Activated T-cell treated with anti-CD3 and anti-CD28 coated beads, Interleukin-2, amount 50 U/mL, for 4 hours (primary cell): Measurements from ENCODE around the gene BCL2. TPM values are rescaled to one million over a fixed set of nuclear protein-coding genes. Genes with fewer than 3 reads are reported as not detected.
"Not testable (repeated sequence)": the region's sequence is repeated elsewhere in the genome, so short reads cannot be mapped to it uniquely, and the experiment has no call there.

Experiments
- ATAC-seq, 2 donors: fragments of 200-7000 bp; cut with Tn5 transposase; one replicate each; pipeline ENCODE4 v1.10.0; 2021
- DNase-seq: peaks from one replicate; pipeline ENCODE4 v3.0.0-alpha.2; 2020
- H3K27me3 Mint-ChIP-seq: one replicate; pipeline ENCODE4 v1.8.0; 2021; ENCODE audit warnings: low read depth, mixed read lengths
- H3K36me3 Mint-ChIP-seq: one replicate; pipeline ENCODE4 v1.8.0; 2022; ENCODE audit warnings: mixed read lengths; ENCODE audit not compliant: insufficient read depth
- H3K4me1 Mint-ChIP-seq: one replicate; pipeline ENCODE4 v1.8.0; 2021; ENCODE audit warnings: low read depth, mixed read lengths
- H3K4me3 Mint-ChIP-seq: one replicate; pipeline ENCODE4 v1.8.0; 2021; ENCODE audit warnings: mild to moderate bottlenecking, moderate library complexity, mixed read lengths
- H3K9me3 Mint-ChIP-seq: one replicate; pipeline ENCODE4 v1.8.0; 2021; ENCODE audit warnings: mixed read lengths
- total RNA-seq, 3 donors: library from RNA; stranded (reverse); gene quantifications; one replicate each; pipeline ENCODE4 v1.2.1, GENCODE V29; 2021

The BCL2 gene
- total RNA-seq, 3 donors from 2014 or later = 45.0 to 71.4 (median 66.6) TPM

DNA sequence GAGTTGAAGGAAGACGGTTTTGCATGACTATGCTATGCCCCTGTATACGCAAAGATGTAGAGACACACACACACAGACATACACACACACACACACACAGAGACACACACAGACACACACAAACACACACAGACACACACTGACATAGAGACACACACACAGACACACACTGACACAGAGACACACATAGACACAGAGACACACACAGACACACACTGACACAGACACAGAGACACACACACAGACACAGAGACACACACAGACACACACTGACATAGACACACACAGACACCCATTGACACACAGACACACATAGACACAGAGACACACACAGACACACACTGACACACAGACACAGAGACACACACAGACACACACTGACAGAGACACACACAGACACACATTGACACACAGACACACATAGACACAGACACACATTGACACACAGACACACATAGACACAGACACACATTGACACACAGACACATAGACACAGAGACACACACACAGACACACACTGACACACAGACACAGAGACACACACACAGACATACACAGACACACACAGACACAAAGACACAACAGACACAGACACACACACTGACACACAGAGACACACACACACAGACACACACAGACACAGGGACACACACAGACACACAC, 121.3 kb downstream of the BCL2 start:
- no peak for DNase-seq
- Mint-ChIP-seq H3K4me1 (peaks cover 35% of the 10 kb centered on the region), H3K27me3 (no peaks in the 10 kb centered on the region), H3K9me3 (no peaks in the 10 kb centered on the region), H3K4me3 (no peak overlapping the region), H3K36me3 (peaks cover 2% of the 10 kb centered on the region)
- no peak for ATAC-seq

DNA sequence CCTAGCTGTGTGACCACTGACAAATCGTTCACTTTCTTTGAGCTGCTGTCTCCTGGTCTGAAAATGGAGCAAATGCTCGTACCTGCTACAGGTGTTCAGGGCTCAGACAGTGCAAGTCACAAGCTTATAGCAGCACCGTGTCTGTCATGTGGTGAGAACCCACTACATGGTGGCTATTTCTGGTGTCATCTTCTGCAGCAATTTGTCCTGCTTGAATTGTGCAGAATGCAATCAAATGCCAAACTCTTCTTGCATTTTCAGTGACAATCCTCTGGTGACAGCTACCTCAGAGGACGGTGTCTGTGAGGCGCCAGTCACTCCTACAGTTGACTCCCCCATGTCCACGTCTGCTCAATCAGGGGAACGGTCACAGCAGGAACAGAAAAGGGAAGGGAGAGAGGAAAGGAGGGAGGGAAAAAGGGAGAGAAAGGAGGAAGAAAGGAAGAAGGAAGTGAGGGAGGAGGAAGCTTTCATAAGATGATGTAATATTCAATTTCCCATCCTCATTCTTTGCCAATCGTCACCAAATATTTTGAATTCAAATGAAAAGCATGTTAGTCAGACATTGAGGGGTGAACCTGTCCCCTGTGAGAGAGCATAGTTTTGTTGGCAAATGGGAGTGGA, 122.2 kb downstream of the BCL2 start:
- Mint-ChIP-seq H3K36me3 (peaks cover 5% of the 10 kb centered on the region), H3K9me3 (no peaks in the 10 kb centered on the region), H3K4me3 (no peak overlapping the region), H3K4me1 (peaks cover 35% of the 10 kb centered on the region), H3K27me3 (no peaks in the 10 kb centered on the region)
- DNase-seq = peak; percentile 17
- ATAC-seq = peak; percentile 5 to 15

DNA sequence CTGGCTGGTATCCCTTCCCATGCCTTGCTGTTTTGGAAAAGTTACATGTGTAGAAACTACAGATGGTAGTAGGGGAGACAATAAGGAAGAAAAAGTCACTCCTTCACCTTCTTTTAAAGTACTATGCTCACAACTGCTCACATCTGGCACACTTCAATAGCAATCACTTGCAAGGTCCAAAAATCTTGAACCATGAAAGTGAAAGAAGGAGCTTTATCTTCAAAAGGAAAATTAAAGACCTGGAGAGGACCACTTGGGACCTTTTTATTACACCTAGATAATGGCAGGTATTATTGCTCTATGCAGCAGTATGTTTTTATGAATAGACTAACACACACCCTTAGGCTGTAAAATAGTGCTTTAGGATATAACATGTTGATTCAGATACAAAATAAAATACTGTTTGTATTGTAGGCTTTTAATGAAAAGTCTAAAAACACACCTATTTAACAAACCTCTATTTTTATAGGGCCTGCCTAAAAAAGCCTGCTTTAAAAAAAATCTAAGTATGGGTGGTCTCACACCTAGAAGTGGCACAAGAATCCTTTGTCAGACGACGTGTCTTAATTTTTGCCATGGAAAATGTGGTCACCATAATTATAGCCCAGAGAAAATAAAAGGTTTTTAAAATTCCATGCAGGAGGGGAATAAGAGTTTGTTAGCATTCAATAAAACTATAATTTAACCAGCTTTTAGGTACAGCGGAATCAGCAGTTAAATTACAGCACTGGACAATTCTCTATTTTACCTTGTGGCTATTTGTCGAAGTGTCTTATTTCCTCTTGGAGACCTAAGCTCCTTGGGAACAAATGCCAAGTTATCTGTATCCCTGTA, 124.0 kb downstream of the BCL2 start:
- Mint-ChIP-seq H3K36me3 (peaks cover 15% of the 10 kb centered on the region), H3K4me3 (no peak overlapping the region), H3K27me3 (no peaks in the 10 kb centered on the region), H3K4me1 (peaks cover 38% of the 10 kb centered on the region), H3K9me3 (no peaks in the 10 kb centered on the region)
- ATAC-seq = no peak
- DNase-seq = no peak

DNA sequence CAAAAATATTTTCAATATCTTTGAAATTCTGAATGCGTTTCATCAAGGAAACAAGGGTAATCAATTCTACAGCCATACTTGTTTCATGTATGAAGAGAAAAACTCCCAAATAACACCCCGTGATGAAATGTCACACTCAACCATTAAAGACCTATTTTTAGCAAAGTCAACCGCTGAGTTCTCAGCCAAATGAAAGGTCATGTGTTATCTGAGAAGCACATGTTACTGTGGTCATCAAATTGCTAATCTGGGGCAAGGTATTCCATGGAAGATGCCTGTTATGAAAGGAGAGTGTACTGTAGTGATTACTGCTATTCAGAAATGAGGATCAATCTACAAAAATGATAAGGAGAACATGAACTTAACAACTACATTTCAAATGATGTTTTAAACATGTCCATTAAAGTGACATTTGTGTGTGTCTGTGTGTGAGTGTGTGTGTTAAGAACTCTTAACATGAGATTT, 126.7 kb downstream of the BCL2 start:
- H3K4me3 Mint-ChIP-seq = no peak overlapping the region
- H3K4me1 Mint-ChIP-seq = peaks cover 58% of the 10 kb centered on the region
- no peak for DNase-seq
- peak in 1 of 2 donors; percentile 13 for ATAC-seq
- no peaks in the 10 kb centered on the region for H3K27me3 Mint-ChIP-seq
- peaks cover 22% of the 10 kb centered on the region for H3K36me3 Mint-ChIP-seq
- no peaks in the 10 kb centered on the region for H3K9me3 Mint-ChIP-seq

DNA sequence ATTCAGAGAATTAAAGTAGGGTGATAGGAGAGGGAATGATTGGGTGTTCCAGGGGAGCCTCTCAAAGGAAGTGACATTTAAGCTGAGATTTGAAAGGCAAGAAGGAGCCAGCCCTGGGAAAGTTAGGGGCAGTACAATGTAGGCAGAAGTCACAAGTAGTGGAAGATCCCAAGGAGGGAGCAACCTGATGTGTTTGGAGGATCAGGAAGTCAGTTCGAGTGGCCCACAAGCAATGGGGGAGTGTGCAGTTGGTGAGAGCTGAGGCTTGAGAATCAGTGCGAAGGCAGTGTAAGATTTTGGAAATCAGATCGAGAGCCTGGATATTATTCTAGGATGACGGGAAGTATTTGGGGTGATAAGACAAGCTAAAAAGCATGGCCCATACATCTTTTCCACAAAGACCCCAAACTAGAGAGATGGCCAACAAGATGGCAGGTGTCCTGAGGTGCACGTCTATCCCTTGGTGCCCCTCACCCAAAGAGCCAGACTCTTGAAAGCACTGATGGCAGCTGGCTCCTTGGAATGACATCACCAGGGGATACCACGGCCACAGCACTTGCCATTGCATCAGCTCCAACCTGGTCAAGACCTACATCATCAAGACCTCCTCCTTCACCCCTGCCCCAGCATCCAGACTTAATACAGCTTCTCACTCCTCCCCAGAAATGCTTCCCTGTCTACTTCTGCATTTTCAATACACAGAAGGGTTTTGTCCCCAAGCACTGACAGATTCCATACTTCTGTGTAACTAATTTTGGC, 127.3 kb downstream of the BCL2 start:
- ATAC-seq (no peak), DNase-seq (no peak)
- Mint-ChIP-seq H3K27me3 (no peaks in the 10 kb centered on the region), H3K4me3 (no peak overlapping the region), H3K4me1 (peaks cover 64% of the 10 kb centered on the region), H3K36me3 (peaks cover 25% of the 10 kb centered on the region), H3K9me3 (no peaks in the 10 kb centered on the region)

DNA sequence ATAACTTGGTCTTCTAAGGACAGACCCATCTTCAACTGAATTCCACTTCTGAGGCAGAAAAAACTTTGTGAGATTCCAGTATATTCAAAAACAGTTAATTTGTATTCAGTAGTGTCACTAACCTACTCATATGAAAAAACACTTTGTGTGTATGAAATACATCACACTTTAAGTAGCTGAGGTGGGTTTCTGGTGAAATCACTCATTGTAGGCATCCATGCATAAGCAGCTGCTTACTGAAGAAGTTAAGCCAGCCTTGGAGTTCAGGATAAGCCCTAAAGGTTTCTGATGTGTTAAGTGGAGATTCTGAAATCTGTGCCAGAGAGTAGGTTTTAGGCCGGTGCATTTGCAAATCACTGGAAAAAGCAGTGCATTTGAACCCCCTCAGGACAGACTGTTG, 128.2 kb downstream of the BCL2 start:
- no peak for DNase-seq
- Mint-ChIP-seq H3K27me3 (no peaks in the 10 kb centered on the region), H3K4me1 (peaks cover 73% of the 10 kb centered on the region), H3K36me3 (peaks cover 25% of the 10 kb centered on the region), H3K9me3 (no peaks in the 10 kb centered on the region), H3K4me3 (no peak overlapping the region)
- ATAC-seq = no peak

DNA sequence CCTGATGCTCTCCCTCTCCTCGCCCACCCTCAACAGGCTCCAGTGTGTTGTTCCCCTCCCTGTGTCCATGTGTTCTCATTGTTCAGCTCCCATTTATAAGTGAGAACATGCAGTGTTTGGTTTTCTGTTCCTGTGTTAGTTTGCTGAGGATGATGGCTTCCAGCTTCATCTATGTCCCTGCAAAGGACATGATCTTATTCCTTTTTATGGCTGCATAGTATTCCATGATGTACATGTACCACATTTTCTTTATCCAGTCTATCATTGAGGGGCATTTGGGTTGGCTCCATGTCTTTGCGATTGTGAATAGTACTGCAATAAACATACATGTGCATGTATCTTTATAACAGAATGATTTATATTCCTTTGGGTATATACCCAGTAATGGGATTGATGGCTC, 128.7 kb downstream of the BCL2 start:
- H3K4me1 Mint-ChIP-seq = peaks cover 75% of the 10 kb centered on the region
- not testable (repeated sequence) for DNase-seq, H3K27me3 Mint-ChIP-seq, H3K9me3 Mint-ChIP-seq, ATAC-seq, H3K4me3 Mint-ChIP-seq
- H3K36me3 Mint-ChIP-seq = peaks cover 25% of the 10 kb centered on the region

DNA sequence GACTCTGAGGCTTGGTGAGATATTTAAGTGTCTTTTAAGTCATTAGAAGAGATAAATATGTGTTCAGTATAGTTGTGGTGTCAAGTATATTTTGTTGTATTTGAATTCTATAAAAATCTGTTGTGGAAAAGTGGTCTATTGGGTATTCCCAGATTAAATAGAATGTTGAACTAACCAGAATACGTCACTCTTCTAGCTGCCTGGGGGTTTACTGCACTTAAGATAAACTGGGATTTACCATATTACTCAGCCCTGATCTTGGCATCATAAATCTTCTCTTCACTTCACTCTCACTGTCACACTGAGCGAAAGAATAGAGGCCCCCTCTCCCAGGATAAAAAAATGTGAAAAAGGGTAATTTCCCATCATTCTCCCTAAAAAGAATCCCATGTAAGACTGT, 129.8 kb downstream of the BCL2 start:
- Mint-ChIP-seq H3K27me3 (no peaks in the 10 kb centered on the region), H3K4me3 (no peak overlapping the region), H3K9me3 (no peaks in the 10 kb centered on the region), H3K4me1 (peaks cover 76% of the 10 kb centered on the region), H3K36me3 (peaks cover 28% of the 10 kb centered on the region)
- DNase-seq (no peak), ATAC-seq (no peak)

DNA sequence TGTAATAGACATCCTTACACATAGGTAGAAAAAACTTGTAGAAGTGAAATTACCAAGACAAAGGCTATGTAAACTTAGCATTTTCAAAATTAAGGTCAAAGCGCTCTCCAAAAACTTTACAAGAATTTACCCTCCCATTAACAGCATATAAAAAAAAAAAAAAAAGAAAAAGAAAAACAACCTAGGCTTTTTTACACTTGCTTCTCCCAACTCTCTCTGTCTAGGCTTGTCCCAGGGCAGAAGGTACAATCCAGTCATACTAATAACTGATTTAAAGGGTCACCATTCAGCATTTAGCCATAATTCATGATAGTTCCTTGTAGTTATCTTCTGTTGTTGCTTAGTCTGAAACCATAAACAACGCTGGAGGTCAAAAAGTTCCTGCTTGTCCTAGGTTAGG, 130.5 kb downstream of the BCL2 start:
- H3K27me3 Mint-ChIP-seq = no peaks in the 10 kb centered on the region
- ATAC-seq (no peak), DNase-seq (no peak)
- no peak overlapping the region for H3K4me3 Mint-ChIP-seq
- H3K4me1 Mint-ChIP-seq = peaks cover 80% of the 10 kb centered on the region
- H3K9me3 Mint-ChIP-seq = no peaks in the 10 kb centered on the region
- H3K36me3 Mint-ChIP-seq = peaks cover 28% of the 10 kb centered on the region

DNA sequence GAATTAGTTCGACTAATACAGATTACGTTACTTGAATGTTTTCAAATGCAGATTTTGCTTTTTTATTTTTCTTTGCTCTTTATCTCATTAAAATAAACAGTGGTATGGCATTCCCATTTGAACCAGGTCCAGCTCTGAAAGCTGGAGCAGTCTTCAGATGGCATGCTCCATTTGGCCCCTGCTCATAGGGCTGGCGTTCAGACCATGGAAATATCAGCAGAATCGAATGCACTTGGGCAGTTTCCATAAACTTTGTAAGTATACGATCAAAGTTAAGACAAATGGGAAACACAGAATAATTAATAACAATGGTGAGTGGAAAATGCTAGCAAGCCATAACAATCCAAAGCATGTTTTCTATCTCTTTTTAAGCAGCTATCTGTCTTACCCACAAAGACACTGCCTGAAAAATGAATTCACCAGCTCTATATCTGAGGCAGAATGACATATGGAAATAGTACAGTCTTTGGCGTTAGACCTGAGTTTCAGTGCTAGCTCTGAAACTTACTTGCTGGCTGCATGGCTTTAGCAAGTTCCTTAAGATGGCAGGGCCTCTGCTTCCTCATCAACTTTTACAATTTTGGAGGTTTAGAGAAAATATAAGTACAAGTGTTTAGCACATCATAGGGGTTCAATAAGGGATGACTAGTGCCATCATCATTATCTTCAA, 131.6 kb downstream of the BCL2 start:
- no peak for DNase-seq
- H3K9me3 Mint-ChIP-seq = no peaks in the 10 kb centered on the region
- no peak for ATAC-seq
- H3K4me1 Mint-ChIP-seq = peaks cover 80% of the 10 kb centered on the region
- H3K4me3 Mint-ChIP-seq = no peak overlapping the region
- H3K27me3 Mint-ChIP-seq = no peaks in the 10 kb centered on the region
- peaks cover 28% of the 10 kb centered on the region for H3K36me3 Mint-ChIP-seq

DNA sequence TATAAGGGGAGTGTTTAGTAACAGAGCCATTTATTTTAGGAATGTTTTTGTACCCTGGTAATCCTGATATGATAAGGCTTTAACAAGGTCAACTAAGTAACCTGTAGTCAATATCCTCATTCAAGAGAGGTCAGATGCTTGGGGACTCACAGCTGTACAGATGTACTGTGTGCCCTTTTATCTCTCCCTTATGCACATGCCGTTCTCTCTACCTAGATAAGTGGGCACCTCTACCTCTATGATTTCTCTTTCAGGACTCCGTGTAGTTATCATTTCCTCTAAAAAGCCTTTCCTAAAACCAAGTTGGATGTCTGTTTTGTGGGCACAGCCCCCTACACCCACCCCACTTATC, 132.4 kb downstream of the BCL2 start:
- H3K36me3 Mint-ChIP-seq = peaks cover 26% of the 10 kb centered on the region
- DNase-seq (no peak), ATAC-seq (peak in 1 of 2 donors; percentile 20)
- no peak overlapping the region for H3K4me3 Mint-ChIP-seq
- H3K9me3 Mint-ChIP-seq = no peaks in the 10 kb centered on the region
- no peaks in the 10 kb centered on the region for H3K27me3 Mint-ChIP-seq
- H3K4me1 Mint-ChIP-seq = peaks cover 80% of the 10 kb centered on the region

DNA sequence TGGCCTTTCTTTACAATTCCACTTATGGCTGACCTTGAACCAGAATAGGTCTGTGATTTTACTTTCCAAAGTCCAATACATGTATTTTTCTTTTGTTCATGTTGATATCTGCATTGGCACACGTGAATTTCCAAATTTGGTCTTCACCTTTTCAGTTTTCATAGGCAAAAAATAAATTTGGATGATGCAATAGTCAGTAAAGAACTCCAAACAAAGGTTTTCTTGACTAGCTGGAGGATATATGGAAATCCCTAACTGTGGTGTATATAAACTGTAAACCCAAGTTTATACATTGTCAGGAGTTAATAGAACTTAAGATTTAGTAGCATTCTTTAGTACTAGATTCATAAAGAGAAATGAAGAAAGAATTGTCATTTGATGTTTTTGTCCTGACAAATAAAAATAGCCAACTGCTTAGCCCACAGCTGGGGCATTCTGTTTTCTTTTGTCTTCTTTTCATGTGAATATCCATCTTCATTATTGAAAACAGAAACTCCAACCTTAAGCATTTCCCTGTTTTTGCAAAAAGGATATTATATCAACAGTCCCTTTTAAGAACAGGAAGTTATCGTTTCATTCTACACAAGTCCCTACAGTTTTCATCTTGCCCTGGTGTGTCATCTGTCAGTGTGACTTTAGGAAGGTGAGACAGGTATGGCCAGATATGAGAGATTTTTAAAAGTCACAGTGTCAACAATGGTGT, 132.9 kb downstream of the BCL2 start:
- peaks cover 23% of the 10 kb centered on the region for H3K36me3 Mint-ChIP-seq
- no peaks in the 10 kb centered on the region for H3K27me3 Mint-ChIP-seq
- no peak for DNase-seq
- H3K4me3 Mint-ChIP-seq = no peak overlapping the region
- no peaks in the 10 kb centered on the region for H3K9me3 Mint-ChIP-seq
- H3K4me1 Mint-ChIP-seq = peaks cover 81% of the 10 kb centered on the region
- ATAC-seq = peak in 1 of 2 donors; percentile 20

DNA sequence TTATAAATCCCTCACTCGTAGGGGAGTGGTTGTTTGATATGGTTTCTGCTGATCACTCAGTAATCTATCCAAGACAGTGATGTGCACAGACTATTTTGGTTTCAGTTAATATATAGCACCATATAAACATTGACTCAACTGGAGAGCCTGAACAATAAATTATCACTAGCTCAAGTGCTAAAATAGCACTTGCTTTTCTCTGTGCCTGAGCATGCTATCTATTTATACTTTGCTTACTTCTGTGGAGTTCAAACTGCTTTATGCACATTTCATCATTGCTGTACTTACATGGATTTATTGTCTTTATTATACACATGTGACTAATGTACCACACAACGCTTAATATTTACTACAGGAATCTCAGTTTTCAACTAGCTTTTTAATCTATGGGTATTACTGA, 133.6 kb downstream of the BCL2 start:
- Mint-ChIP-seq H3K4me1 (peaks cover 87% of the 10 kb centered on the region), H3K27me3 (no peaks in the 10 kb centered on the region), H3K4me3 (no peak overlapping the region), H3K9me3 (no peaks in the 10 kb centered on the region), H3K36me3 (peaks cover 22% of the 10 kb centered on the region)
- ATAC-seq (no peak), DNase-seq (no peak)
